Left lobe of liver (tissue), 2 donors: Measurements from ENCODE around the gene FCER2. TPM values are rescaled to one million over a fixed set of nuclear protein-coding genes. Genes with fewer than 3 reads are reported as not detected.

Source experiments
- ATAC-seq: fragments of 200-7000 bp; cut with Tn5 transposase; one replicate; pipeline ENCODE4 v1.9.1; 2020; ENCODE audit warnings: mild to moderate bottlenecking, moderate library complexity
- DNase-seq: peaks from one replicate; pipeline ENCODE4 v3.0.0-alpha.2; 2020; ENCODE audit warnings: low spot score
- total RNA-seq: library from RNA; stranded (reverse); gene quantifications from one replicate; pipeline ENCODE4 v1.2.1, GENCODE V29; 2021
- donor health status: DM: no; HTN: no; CAD: no; lungs with moderate emphysema.
- donor health status: DM: no; HTN: yes; CAD: no.

FCER2 gene
- total RNA-seq, 1 donor from 2014 or later: 0.45 TPM

- DNase-seq (no peak), ATAC-seq (peak; percentile 36)
Observed at GRCh38 chr19:7734220-7735203, 32.6 kb upstream of the FCER2 start.

DNA sequence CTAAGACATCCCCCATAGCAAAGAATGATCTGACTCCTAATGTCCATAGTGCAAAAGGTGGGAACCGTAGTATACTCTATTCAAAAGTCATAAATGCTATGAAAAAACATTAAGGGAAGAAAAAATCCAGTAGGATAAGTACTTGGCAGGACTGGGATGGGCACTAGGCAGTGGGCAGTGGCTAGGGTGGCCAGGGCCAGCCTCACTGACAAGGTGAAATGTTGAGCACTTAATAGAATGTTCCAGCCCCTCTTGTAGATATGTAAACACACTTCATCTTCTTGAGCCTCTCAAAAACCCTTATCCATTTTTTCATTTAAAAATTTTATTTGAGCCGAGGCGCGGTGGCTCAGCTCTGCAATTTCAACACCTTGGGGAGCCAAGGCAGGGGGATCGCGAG lies 31.4 kb upstream of the FCER2 start:
- DNase-seq: no peak
- ATAC-seq: no peak

DNA sequence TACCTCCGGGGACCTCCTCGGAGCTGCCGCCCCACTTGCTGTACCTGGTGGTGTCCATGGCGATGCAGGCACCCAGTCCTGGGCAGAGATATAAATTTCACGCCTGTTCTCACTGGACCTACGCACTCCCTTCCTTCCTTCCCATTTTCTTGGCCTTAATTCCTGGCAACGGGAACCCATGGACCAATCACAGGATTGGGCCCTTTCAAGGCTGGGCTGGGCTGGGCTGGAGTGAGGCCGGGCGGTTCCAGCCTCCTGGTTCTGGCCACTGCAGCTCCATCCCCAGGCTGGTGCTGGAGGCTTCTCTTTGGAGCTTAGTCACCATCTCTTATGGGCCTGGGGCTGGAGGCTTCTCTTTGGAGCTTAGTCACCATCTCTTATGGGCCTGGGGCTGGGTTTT lies 30.1 kb upstream of the FCER2 start, which contains the start of gene CLEC4G:
Gene CLEC4G, minus strand, starts transcription at position 66 of the 400 bp plus-strand sequence. Its CDS starts 8 bp downstream, at position 58.
- DNase-seq (no peak), ATAC-seq (peak; percentile 60)

DNA sequence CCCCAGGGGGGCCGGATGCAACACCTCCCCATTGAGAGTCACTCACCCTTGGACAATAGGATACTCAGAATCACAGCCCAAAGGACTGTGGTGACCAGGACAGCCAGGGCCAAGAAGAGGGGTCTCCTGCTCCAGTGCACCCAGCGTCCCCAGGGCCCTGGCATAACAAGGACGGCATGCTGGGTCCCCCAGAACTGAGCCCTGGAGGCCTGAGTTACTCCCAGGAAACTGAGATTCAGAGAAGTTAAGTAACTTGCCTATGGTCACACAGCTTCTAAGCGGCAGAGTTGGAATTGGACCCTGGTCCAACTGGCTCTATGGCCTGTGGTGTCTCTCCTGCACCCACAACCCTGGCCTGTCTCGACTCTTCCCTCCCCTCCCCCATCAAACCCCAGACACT lies 29.7 kb upstream of the FCER2 start:
- no peak for ATAC-seq
- no peak for DNase-seq

DNA sequence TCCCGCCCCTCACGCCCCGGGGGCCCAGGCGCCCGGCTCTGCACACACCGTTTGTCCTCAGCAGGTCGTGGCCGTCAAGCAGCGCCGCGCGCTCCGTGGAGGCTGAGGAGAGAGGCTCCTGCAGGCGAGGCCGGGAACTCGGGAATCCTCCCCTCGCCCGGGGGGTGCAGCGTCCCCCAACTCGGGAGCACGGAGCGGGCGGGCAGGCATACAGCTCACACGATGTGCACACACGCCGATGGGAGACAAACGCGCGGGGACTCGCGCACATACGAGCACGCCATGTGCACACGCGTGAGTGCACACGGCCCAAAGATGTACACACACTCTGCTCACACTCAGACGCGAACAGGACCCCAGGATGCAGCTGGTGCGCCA lies 29.3 kb upstream of the FCER2 start:
- DNase-seq (no peak), ATAC-seq (no peak)

GRCh38 chr19:7730286-7731217 lies 28.6 kb upstream of the FCER2 start:
- ATAC-seq: no peak
- no peak for DNase-seq

GRCh38 chr19:7729831-7730285 lies 27.9 kb upstream of the FCER2 start:
- no peak for ATAC-seq
- no peak for DNase-seq

DNA sequence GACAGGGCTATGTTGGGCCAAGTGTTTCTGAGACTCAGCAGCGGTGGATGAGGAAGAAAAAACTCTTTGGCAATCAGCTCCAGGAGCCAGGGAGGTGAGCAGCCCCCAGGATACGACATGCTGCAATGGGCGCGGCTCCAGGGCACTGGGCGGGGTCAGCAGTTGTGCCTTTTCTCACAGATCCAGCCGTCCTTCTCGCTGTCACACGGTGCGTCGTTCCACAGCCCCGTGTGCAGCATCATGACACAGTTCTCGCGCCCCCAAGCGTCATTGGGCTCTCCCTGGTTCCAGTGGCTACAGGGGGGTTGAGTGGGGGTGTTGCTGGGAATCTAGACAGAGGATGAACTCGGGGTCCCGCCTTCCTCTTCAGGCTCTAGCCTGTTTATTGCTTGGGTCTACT lies 27.3 kb upstream of the FCER2 start:
- ATAC-seq: no peak
- no peak for DNase-seq

- no peak for DNase-seq
- ATAC-seq: no peak
Observed at GRCh38 chr19:7725791-7726190, 23.9 kb upstream of the FCER2 start.

GRCh38 chr19:7722231-7722651 lies 20.3 kb upstream of the FCER2 start:
- DNase-seq (no peak), ATAC-seq (no peak)

- ATAC-seq (no peak), DNase-seq (no peak)
Observed at GRCh38 chr19:7720351-7720750, 18.4 kb upstream of the FCER2 start.

DNA sequence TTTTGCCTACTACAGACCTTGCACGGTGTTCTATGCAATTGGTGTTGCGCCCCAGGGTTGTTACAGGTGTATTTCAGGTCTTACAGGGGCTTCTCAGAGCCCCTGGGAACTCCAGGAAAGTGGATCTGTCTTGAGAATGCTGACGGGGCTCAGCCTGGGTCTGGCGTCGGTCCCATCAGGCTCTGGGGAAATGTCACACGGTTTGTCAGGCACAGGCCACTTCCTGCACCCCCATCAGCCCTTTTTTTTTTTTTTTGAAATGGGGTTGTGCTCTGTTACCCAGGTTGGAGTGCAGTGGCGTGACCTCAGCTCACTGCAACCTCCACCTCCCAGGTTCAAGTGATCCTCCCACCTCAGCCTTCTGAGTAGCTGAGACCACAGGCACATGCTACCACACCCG lies 16.7 kb upstream of the FCER2 start:
- DNase-seq (no peak), ATAC-seq (peak; percentile 36)

DNA sequence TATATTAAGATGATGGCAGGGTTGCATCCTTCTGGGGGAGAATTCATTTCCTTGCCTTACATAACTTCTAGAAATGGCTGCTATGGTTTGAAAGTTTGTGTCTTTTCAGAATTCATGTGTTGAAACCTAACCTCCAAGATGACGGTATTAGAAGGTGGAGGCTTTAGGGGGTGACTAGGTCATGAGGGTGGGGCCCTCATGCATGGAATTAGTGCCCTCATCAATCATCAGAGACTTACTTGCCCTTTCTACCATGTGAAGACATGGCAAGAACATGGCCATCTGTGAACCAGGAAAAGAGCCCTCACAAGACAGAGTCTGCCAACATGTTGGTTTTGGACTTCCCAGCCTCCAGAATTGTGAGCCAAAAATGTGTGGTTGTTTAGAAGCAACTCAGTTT lies 14.8 kb upstream of the FCER2 start:
- ATAC-seq (no peak), DNase-seq (no peak)

DNA sequence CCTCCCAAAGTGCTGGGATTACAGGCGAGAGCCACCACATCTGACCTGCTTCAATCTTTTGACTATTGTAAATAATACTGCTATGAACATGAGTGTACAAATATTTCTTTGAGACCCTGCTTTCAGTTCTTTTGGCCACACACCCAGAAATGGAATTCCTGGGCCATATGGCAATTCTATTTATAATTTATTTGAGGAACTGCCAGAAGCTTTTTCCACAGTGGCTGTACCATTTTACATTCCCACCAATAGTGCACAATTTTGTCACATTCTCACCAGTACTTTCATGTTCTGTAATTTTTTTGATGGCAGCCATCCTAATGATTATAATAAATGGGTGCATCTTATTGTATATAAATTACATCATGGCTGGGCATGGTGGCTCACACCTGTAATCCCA lies 13.7 kb upstream of the FCER2 start:
- ATAC-seq: no peak
- DNase-seq: no peak

GRCh38 chr19:7710616-7711015 lies 8.7 kb upstream of the FCER2 start:
- ATAC-seq (no peak), DNase-seq (no peak)

DNA sequence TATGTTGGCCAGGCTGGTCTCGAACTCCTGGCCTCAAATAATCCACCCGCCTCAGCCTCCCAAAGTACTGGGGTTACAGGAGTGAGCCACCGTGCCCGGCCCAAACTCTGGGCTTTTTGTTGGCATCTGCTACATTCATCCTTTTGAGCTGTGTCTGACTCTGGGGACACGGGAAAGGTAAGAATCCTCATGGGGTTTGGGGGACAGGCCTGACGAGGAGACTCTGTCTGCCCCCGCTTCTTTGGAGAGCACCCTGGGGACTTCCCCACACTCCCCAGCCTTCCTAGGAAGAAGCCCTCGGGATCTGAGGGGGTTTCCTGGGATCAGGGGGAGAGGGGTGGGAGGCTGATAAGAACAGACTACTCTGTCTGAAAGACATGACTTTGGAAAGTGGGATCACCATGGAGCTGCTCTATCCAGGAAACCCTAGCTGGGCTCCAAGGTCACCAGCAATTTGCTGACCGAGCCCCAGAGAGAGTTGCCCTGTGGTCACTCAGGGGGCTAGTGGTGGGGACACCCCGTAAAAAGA lies 8.1 kb upstream of the FCER2 start:
- ATAC-seq: no peak

DNA sequence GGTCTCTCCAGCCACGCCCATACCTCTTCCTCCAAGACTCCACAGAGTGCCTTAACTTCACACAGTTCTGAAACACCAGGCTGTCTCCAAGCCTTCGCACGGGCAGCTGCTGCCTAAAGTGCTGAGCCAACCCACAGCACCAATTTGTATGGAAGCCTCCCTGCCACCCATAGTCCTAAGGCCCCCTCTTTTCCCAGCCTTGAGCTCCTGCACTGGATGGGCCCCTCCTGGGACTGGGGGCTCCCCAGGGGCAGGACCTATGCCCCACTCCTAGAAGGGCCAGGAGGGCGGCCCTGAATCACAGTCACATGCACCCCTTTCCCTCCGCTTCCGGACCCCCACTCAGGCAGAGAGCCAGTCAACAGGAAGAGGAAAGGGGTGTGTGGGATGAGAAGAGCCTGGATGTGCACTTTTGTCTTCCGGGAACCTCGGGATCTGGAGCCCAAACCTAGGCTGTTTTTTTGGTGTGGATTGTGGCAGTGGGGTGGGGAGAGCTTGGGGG lies 5.1 kb upstream of the FCER2 start:
- ATAC-seq (peak; percentile 53), DNase-seq (no peak)

More for the DNA sequence above, 8.1 kb upstream of the FCER2 start:
- DNase-seq: no peak

GRCh38 chr19:7706188-7706954 lies 4.4 kb upstream of the FCER2 start:
- ATAC-seq (no peak), DNase-seq (no peak)

- DNase-seq (no peak), ATAC-seq (peak; percentile 31)
Observed at GRCh38 chr19:7705387-7706187, 3.7 kb upstream of the FCER2 start.
